Brain microvascular endothelial cell (primary cell): ENCODE data around the gene NCLN.

Experiments
- DNase-seq: peaks from one replicate; pipeline ENCODE4 v3.0.0-alpha.2; 2020
- H3K27ac ChIP-seq: fragments of 250-450 bp; sonication (Bioruptor Pico); 2 replicates; pipeline ENCODE4 v1.5.1; 2020; ENCODE audit warnings: mild to moderate bottlenecking, moderate library complexity
- H3K27me3 ChIP-seq: fragments of 250-450 bp; sonication (Bioruptor Pico); replicated peaks from 2 replicates; pipeline ENCODE4 v1.5.1; 2020; ENCODE audit warnings: mild to moderate bottlenecking
- H3K36me3 ChIP-seq: fragments of 250-450 bp; sonication (Bioruptor Pico); replicated peaks from 2 replicates; pipeline ENCODE4 v1.5.1; 2020; ENCODE audit warnings: mild to moderate bottlenecking
- H3K4me3 ChIP-seq: 2 replicates; pipeline ENCODE4 v1.5.1; 2011; ENCODE audit warnings: low read depth, mild to moderate bottlenecking, control low read depth, low read length, moderate library complexity
- in situ Hi-C: cut with HindIII; loops from 2 replicates; pipeline ENCODE4 v1.10.0; 2017; ENCODE audit warnings: low sequenced_read_pairs, low pct_ligation_motif_present
- TF ChIP-seq, protein P1 (sequence below): IDR thresholded peaks from 2 replicates; pipeline ENCODE4 v1.5.1; 2011; ENCODE audit warnings: low read depth, mild to moderate bottlenecking, moderate library complexity, low read length, control low read depth, inconsistent platforms; ENCODE audit errors: missing control alignments

NCLN gene

DNA sequence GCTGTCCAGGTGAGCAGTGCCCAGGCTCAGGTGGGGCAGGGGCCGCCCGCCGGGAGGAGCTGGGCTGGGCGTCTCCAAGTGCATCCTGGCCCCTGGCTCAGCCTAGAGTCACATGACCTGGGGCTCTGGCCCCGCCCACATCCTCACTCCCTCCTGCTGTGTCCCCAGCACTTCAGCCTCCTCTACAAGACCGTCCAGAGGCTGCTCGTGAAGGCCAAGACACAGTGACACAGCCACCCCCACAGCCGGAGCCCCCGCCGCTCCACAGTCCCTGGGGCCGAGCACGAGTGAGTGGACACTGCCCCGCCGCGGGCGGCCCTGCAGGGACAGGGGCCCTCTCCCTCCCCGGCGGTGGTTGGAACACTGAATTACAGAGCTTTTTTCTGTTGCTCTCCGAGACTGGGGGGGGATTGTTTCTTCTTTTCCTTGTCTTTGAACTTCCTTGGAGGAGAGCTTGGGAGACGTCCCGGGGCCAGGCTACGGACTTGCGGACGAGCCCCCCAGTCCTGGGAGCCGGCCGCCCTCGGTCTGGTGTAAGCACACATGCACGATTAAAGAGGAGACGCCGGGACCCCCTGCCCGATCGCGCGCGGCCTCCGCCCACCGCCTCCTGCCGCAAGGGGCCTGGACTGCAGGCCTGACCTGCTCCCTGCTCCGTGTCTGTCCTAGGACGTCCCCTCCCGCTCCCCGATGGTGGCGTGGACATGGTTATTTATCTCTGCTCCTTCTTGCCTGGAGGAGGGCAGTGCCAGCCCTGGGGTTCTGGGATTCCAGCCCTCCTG lies 21.9 kb downstream of the NCLN start:
- Histone ChIP-seq H3K36me3 (peaks cover 27% of the 10 kb centered on the region), H3K27ac (no peak overlapping the region), H3K27me3 (no peaks in the 10 kb centered on the region), H3K4me3 (no peak overlapping the region)
- TF ChIP-seq, protein P1, sequence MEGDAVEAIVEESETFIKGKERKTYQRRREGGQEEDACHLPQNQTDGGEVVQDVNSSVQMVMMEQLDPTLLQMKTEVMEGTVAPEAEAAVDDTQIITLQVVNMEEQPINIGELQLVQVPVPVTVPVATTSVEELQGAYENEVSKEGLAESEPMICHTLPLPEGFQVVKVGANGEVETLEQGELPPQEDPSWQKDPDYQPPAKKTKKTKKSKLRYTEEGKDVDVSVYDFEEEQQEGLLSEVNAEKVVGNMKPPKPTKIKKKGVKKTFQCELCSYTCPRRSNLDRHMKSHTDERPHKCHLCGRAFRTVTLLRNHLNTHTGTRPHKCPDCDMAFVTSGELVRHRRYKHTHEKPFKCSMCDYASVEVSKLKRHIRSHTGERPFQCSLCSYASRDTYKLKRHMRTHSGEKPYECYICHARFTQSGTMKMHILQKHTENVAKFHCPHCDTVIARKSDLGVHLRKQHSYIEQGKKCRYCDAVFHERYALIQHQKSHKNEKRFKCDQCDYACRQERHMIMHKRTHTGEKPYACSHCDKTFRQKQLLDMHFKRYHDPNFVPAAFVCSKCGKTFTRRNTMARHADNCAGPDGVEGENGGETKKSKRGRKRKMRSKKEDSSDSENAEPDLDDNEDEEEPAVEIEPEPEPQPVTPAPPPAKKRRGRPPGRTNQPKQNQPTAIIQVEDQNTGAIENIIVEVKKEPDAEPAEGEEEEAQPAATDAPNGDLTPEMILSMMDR = no peak
- in situ Hi-C loops = no loop called here
- no peak for DNase-seq

DNA sequence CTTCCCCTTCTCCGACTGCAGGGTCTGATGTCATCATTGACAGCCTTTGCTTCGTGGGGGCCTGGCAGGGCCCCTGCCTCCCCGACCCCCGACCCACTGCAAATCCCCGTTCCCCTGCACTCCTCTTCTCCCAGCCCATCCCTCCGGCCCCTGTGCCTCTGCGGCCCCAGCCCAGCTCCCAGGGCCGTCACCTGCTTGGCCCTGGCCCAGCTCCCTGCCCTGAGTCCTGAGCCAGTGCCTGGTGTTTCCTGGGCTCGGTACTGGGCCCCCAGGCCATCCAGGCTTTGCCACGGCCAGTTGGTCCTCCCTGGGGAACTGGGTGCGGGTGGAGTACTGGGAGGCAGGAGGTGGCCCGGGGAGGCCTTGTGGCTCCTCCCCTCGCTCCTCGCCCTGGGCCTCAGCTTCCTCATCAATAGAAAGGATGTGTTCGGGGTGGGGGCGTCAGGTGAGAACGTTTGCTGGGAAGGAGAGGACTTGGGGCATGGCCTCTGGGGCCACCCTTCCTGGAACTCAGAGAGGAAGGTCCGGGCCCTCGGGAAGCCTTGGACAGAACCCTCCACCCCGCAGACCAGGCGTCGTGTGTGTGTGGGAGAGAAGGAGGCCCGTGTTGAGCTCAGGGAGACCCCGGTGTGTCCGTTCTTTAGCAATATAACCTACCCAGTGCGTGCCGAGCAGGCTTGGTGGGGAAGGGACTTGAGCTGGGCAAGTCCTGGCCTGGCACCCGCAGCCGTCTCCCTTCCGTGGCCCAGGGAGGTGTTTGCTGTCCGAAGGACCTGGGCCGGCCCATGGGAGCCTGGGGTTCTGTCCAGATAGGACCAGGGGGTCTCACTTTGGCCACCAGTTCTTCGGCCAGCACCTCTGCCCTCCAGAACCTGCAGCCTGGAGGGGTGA lies 22.8 kb downstream of the NCLN start:
- H3K27ac ChIP-seq = no peak overlapping the region
- TF ChIP-seq, protein P1 = no peak
- H3K27me3 ChIP-seq = no peaks in the 10 kb centered on the region
- H3K4me3 ChIP-seq = no peak overlapping the region
- in situ Hi-C loops = no loop called here
- peaks cover 27% of the 10 kb centered on the region for H3K36me3 ChIP-seq
- DNase-seq = no peak

DNA sequence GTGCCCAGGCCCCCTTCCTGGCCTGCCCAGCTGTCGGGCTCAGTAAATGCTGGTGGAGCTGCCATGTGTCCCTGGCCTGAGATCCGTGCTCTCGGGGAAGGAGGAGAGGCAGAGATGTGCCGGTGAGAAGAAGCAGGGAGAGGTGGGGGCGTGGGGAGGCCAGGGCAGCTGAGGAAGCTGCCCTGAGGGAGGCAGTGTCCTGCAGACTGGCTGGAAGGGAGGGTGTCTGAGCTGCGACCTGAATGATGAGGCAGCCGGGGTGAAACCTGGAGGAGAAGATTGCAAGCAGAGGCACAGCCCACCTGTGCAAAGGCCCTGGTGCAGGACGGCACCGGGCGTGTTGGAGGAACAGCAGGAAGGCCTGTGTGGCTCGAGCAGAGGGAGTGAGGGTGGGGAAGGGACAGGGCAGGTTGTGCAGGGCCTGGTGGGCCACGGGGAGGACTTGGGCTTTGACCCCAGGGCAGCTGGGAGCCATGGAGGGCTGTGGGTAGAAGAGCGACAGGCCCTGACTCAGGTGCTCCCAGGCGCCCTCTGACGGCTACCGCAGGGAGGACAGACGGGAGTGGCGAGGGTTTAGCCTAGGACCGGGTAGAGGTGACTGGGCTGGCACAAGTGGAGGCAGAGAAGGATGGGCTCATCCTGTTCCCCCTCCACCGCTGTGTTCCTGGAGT lies 24.8 kb downstream of the NCLN start:
- peaks cover 21% of the 10 kb centered on the region for H3K36me3 ChIP-seq
- DNase-seq = peak; percentile 22
- no peaks in the 10 kb centered on the region for H3K27me3 ChIP-seq
- no peak overlapping the region for H3K4me3 ChIP-seq
- TF ChIP-seq, protein P1 = peak; percentile 86
- in situ Hi-C loops = no loop called here
- no peak overlapping the region for H3K27ac ChIP-seq

DNA sequence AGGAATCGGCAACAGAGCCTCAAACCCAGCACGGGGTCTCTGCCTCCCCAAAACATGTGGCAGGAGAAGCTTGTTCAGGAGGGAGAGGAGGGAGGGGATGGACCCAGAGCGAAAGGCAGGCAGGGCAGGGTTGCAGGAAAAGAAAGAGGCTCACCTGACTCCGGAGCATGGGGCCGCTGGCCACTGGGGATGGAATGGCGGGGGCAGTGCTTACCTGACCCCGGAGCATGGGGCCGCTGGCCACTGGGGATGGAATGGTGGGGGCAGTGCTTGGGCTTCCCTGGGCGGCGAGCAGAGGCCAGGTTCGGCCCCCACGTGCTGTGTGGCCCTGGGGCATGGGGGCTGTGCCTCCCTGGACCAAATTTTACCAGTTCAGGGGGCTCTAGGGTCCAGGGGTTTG lies 25.5 kb downstream of the NCLN start:
- H3K4me3 ChIP-seq = no peak overlapping the region
- in situ Hi-C loops = no loop called here
- H3K27ac ChIP-seq = no peak overlapping the region
- no peaks in the 10 kb centered on the region for H3K27me3 ChIP-seq
- TF ChIP-seq, protein P1 = no peak
- H3K36me3 ChIP-seq = peaks cover 20% of the 10 kb centered on the region
- no peak for DNase-seq

DNA sequence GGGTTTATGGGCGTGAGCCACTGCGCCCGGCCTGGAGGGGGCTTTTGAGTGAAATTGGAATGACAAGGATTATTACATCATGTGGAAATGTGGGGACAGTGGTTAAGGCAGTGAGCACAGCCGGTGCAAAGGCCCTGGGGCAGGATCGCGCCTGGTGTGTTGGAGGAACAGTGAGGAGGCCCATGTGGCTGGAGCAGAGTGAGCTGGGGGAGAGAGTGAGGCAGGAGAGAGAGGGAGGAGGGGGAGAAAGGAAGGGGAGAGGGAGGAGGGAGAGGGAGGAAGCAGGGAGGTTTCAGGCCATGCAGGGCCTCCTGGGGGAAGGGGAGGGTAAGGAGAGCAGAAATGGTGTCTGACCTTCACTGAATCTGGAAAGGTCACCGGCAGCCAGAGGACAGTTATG lies 27.4 kb downstream of the NCLN start:
- DNase-seq = no peak
- in situ Hi-C loops = no loop called here
- TF ChIP-seq, protein P1 = no peak
- peaks cover under 1% of the 10 kb centered on the region for H3K36me3 ChIP-seq
- H3K27me3 ChIP-seq = no peaks in the 10 kb centered on the region
- no peak overlapping the region for H3K27ac ChIP-seq
- H3K4me3 ChIP-seq = no peak overlapping the region
